SK-N-SH (cell line): Measurements from ENCODE around the gene AHSP.

Source experiments
- CTCF ChIP-seq: fragments of 200-600 bp; sonication (generic); IDR thresholded peaks from 2 replicates; pipeline ENCODE4 v1.6.1; 2017; ENCODE audit warnings: antibody characterized with exemption, mild to moderate bottlenecking, moderate library complexity
- EP300 ChIP-seq, 2 experiments: IDR thresholded peaks; 2 replicates each; pipeline versions ENCODE4 v1.4.0 to v1.6.1; 2012; ENCODE audit warnings: borderline replicate concordance in 1 of 2, low read depth in 1 of 2, low read length in 1 of 2
- EZH2phosphoT487 ChIP-seq: fragments of 200-600 bp; sonication (generic); IDR thresholded peaks from 2 replicates; pipeline ENCODE4 v1.6.1; 2017; ENCODE audit warnings: low read depth, mixed run types, mild to moderate bottlenecking, antibody characterized with exemption, moderate library complexity, borderline replicate concordance
- MAX ChIP-seq: IDR thresholded peaks from 2 replicates; pipeline ENCODE4 v1.4.0; 2012; ENCODE audit warnings: low read depth
- NRF1 ChIP-seq: IDR thresholded peaks from 2 replicates; pipeline ENCODE4 v1.6.1; 2012; ENCODE audit warnings: low read depth, mild to moderate bottlenecking, low read length
- PBX3 ChIP-seq: IDR thresholded peaks from 2 replicates; pipeline ENCODE4; 2012
- POLR2AphosphoS5 ChIP-seq: IDR thresholded peaks from 2 replicates; pipeline ENCODE4 v1.6.1; 2012; ENCODE audit warnings: low read depth, low read length
- REST ChIP-seq: IDR thresholded peaks from 2 replicates; pipeline ENCODE4 v1.6.1; 2012; ENCODE audit warnings: mild to moderate bottlenecking, low read depth, low read length, moderate library complexity
- RFX5 ChIP-seq: IDR thresholded peaks from 2 replicates; pipeline ENCODE4 v1.6.1; 2012; ENCODE audit warnings: mild to moderate bottlenecking, improper control_type of control experiment, low read length
- SMC3 ChIP-seq: IDR thresholded peaks from 2 replicates; pipeline ENCODE4 v1.6.1; 2012; ENCODE audit warnings: low read depth, low read length, improper control_type of control experiment
- USF1 ChIP-seq: IDR thresholded peaks from 2 replicates; pipeline ENCODE4 v1.4.0; 2012; ENCODE audit warnings: low read depth, borderline replicate concordance

GRCh38 chr16:31486045-31486444, 41.7 kb upstream of the AHSP start:
- TF ChIP-seq NRF1 (no peak), SMC3 (no peak), CTCF (no peak), RFX5 (no peak), EZH2phosphoT487 (no peak), REST (no peak), PBX3 (no peak), EP300 (IDR thresholded peaks at IDR 0.05; ENCODE audit: borderline replicate concordance in 1 of 2, low read depth in 1 of 2, low read length in 1 of 2) (no peak), MAX (no peak), POLR2AphosphoS5 (no peak), USF1 (no peak)
